SK-N-SH treated with all-trans-retinoic acid at 6 μM for 48 hours (cell line): ENCODE results near the gene WIPF1.

Experiments used
- ARNTL ChIP-seq: fragments of 450-650 bp; formaldehyde crosslinking; IDR thresholded peaks from 2 replicates; pipeline ENCODE4 v1.5.0; 2020; ENCODE audit warnings: low read depth, mild to moderate bottlenecking, moderate library complexity, borderline replicate concordance
- CSDC2 ChIP-seq: fragments of 250-450 bp; sonication (Bioruptor Pico); IDR thresholded peaks from 2 replicates; pipeline ENCODE4 v1.5.0; 2020; ENCODE audit warnings: mild to moderate bottlenecking, moderate library complexity
- ESRRG ChIP-seq: fragments of 250-450 bp; sonication (Bioruptor Pico); IDR thresholded peaks from 2 replicates; pipeline ENCODE4 v1.6.1; 2021; ENCODE audit warnings: mild to moderate bottlenecking
- PATZ1 ChIP-seq: fragments of 250-450 bp; sonication (Bioruptor Pico); IDR thresholded peaks from 2 replicates; pipeline ENCODE4 v1.8.0; 2020; ENCODE audit warnings: mild to moderate bottlenecking, moderate library complexity, borderline replicate concordance
- ZC3H10 ChIP-seq: fragments of 250-450 bp; sonication (Bioruptor Pico); IDR thresholded peaks from 2 replicates; pipeline ENCODE4 v1.5.1; 2021; ENCODE audit warnings: mild to moderate bottlenecking, moderate library complexity
- ZFP3 ChIP-seq: fragments of 250-450 bp; sonication (Bioruptor Pico); IDR thresholded peaks from 2 replicates; pipeline ENCODE4 v1.5.0; 2020; ENCODE audit warnings: mild to moderate bottlenecking, moderate library complexity
- ZFP30 ChIP-seq: fragments of 450-650 bp; formaldehyde crosslinking; IDR thresholded peaks from 2 replicates; pipeline ENCODE4 v1.5.0; 2022; ENCODE audit warnings: mild to moderate bottlenecking, moderate library complexity
- ZNF70 ChIP-seq: fragments of 450-650 bp; formaldehyde crosslinking; IDR thresholded peaks from 2 replicates; pipeline ENCODE4 v1.5.0; 2020; ENCODE audit warnings: mild to moderate bottlenecking, moderate library complexity

DNA sequence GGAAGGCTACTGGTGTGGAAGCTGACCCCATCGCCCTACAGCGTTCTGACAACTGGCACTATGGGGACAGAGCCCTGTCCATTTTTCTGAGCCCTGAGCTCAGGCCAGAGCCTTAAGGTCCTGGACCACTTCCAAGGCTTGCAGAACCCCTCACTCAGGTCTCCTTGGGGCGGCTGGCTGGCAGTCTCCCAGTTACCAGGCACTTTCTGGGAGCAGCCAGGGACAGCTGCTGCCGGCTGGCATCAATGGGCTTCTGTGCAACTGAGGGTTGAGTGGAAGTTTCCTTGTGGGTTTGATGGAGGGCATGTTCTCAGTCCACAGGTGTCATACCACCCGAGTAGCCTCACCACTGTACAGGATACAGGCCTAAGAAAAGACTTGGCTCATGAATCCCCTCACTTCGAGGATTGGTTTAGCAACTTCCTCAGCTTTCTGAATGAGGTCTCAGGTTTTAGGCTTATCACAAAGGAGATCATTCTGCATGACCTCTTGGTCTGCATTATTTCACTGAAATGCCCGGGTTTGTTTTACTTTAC is 27.4 kb upstream of the WIPF1 start:
- TF ChIP-seq PATZ1 (CRISPR knock-in tag): no peak
- TF ChIP-seq ZFP3: no peak
- no peak for TF ChIP-seq ZFP30 (CRISPR knock-in tag)
- TF ChIP-seq CSDC2 (CRISPR knock-in tag): no peak
- no peak for TF ChIP-seq ARNTL (CRISPR knock-in tag)
- TF ChIP-seq ZC3H10 (CRISPR knock-in tag): no peak
- TF ChIP-seq ESRRG (CRISPR knock-in tag): no peak
- TF ChIP-seq ZNF70 (CRISPR knock-in tag): no peak
